ENCODE results near the gene DNAJC4. TPM values are rescaled to one million over a fixed set of nuclear protein-coding genes. Genes with fewer than 3 reads are reported as not detected.

The DNAJC4 gene
- total and polyA plus RNA-seq, 9 of the 15 experiments (the other 6 are each of a cell fraction or from before 2014, with no cell fraction given): 4.0 to 32.6 (median 19.9) TPM

- no peak; the same call in 1 of the 2 replicates for TF ChIP-seq RREB1 (CRISPR knock-in tag; IDR thresholded peaks at IDR 0.05)
- no peak for TF ChIP-seq THRAP3 (IDR thresholded peaks at IDR 0.05; ENCODE audit: borderline replicate concordance)
- TF ChIP-seq CCNT2 (IDR thresholded peaks at IDR 0.05; ENCODE audit: borderline replicate concordance, extremely low read depth, insufficient read length, low read depth, low read length): peak; percentile 14
- no peak for TF ChIP-seq ZNF444 (CRISPR knock-in tag; IDR thresholded peaks at IDR 0.05)
- TF ChIP-seq REST (IDR thresholded peaks at IDR 0.05; ENCODE audit: borderline replicate concordance): no peak
- peak; percentile 70; the same call in 1 of the 2 replicates for TF ChIP-seq REST (CRISPR knock-in tag; IDR thresholded peaks at IDR 0.05; ENCODE audit: low read depth)
- no peak for TF ChIP-seq EP300 (IDR thresholded peaks at IDR 0.05; ENCODE audit: low read length)
- no peak for TF ChIP-seq HOXB6 (CRISPR knock-in tag; IDR thresholded peaks at IDR 0.05; ENCODE audit: borderline replicate concordance)
- TF ChIP-seq ETS1 (conservative IDR thresholded peaks at IDR 0.05; ENCODE audit: control insufficient read depth, low read depth, low read length): no peak; the same call in 1 of the 2 replicates
- TF ChIP-seq E2F3 (CRISPR knock-in tag; IDR thresholded peaks at IDR 0.05): 0 out of 2 replicates have a peak, but pooled peaks have one; percentile 6
These were observed 11.4 kb downstream of the DNAJC4 start (continued) for GRCh38 chr11:64241491-64242374.
